Measurements from ENCODE around the gene NEDD9.
A peak's percentile ranks its signal among the peaks of the same experiment; 100 is the strongest.

Gene NEDD9

DNA sequence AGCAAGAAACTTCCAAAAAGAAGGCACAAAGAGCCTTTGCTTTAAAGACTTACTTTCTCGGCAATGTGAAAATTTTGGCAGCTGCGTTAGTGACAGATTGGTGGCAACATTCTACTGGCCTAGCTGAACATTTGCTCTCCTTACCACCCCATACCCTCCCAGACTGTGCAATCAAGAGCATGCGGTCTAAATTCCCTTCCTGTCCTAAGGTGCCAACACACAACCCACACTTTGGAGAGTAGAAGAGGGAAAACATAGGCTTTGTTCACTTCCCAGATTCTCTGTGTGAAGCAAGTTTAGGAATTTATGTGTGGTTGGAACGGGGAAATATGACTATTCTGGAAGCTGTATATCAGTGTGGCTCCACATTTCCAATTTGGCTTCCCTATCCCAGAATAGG lies 29.8 kb upstream of the NEDD9 start:
- no peak for DNase-seq (ENCODE audit: low read depth)
- TF ChIP-seq, protein P1, sequence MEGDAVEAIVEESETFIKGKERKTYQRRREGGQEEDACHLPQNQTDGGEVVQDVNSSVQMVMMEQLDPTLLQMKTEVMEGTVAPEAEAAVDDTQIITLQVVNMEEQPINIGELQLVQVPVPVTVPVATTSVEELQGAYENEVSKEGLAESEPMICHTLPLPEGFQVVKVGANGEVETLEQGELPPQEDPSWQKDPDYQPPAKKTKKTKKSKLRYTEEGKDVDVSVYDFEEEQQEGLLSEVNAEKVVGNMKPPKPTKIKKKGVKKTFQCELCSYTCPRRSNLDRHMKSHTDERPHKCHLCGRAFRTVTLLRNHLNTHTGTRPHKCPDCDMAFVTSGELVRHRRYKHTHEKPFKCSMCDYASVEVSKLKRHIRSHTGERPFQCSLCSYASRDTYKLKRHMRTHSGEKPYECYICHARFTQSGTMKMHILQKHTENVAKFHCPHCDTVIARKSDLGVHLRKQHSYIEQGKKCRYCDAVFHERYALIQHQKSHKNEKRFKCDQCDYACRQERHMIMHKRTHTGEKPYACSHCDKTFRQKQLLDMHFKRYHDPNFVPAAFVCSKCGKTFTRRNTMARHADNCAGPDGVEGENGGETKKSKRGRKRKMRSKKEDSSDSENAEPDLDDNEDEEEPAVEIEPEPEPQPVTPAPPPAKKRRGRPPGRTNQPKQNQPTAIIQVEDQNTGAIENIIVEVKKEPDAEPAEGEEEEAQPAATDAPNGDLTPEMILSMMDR (conservative IDR thresholded peaks at IDR 0.05; ENCODE audit: low read depth, low read length) = no peak
- H3K4me3 ChIP-seq (ENCODE audit: low read depth, low read length) = no peak overlapping the region

DNA sequence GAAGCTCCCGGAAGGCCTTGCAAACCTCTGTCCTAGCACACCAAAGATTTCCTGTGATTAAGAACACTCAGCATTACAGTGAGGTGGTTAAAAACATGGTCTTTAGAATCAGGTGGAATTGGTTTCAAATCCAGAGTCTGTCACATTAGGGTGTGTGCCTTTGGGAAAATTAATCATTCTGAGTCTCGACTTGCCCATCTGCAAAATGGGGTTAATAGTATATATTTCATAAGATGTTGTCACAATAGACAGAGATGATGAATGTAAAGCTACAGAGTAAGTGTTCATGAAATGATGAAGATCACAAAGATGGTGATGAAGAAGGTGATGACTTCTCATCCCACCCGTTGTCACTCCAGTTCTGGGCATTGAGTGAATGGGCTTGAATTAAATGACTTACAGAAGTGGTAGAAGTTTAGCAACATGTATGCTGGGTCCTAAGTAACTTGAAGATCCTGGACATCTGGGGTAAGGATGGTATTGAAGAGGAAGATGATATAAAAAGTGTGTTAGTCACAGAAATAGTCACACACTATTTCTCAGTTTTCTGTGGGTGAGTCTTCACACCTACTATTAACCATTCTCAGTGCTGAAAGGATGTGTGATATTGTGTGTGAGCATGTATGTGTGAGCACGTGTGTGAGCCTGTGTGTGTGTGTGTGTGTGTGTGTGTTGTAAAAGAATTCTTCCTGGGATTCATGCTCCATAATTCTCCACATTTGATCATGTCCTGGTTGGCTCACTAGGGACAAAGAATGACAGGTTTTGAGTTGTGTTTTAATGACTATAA lies 28.0 kb upstream of the NEDD9 start:
- DNase-seq (ENCODE audit: low read depth) = no peak

GRCh38 chr6:11258260-11259237 lies 26.1 kb upstream of the NEDD9 start:
- H3K4me3 ChIP-seq (ENCODE audit: low read depth, low read length) = no peak overlapping the region
- TF ChIP-seq, protein P1 (conservative IDR thresholded peaks at IDR 0.05; ENCODE audit: low read depth, low read length) = no peak

More for the DNA sequence above, 28.0 kb upstream of the NEDD9 start:
- H3K4me3 ChIP-seq (ENCODE audit: low read depth, low read length) = no peak overlapping the region
- TF ChIP-seq, protein P1 (conservative IDR thresholded peaks at IDR 0.05; ENCODE audit: low read depth, low read length) = no peak

GRCh38 chr6:11255610-11256009 lies 23.1 kb upstream of the NEDD9 start:
- TF ChIP-seq, protein P1 (conservative IDR thresholded peaks at IDR 0.05; ENCODE audit: low read depth, low read length) = no peak
- no peak for DNase-seq (ENCODE audit: low read depth)
- no peak overlapping the region for H3K4me3 ChIP-seq (ENCODE audit: low read depth, low read length)

More at GRCh38 chr6:11258260-11259237, 26.1 kb upstream of the NEDD9 start:
- DNase-seq (ENCODE audit: low read depth) = peak; percentile 33

- TF ChIP-seq, protein P1 (conservative IDR thresholded peaks at IDR 0.05; ENCODE audit: low read depth, low read length) = no peak
- H3K4me3 ChIP-seq (ENCODE audit: low read depth, low read length) = no peak overlapping the region
- no peak for DNase-seq (ENCODE audit: low read depth)
These were observed 21.1 kb upstream of the NEDD9 start for GRCh38 chr6:11253594-11253993.

DNA sequence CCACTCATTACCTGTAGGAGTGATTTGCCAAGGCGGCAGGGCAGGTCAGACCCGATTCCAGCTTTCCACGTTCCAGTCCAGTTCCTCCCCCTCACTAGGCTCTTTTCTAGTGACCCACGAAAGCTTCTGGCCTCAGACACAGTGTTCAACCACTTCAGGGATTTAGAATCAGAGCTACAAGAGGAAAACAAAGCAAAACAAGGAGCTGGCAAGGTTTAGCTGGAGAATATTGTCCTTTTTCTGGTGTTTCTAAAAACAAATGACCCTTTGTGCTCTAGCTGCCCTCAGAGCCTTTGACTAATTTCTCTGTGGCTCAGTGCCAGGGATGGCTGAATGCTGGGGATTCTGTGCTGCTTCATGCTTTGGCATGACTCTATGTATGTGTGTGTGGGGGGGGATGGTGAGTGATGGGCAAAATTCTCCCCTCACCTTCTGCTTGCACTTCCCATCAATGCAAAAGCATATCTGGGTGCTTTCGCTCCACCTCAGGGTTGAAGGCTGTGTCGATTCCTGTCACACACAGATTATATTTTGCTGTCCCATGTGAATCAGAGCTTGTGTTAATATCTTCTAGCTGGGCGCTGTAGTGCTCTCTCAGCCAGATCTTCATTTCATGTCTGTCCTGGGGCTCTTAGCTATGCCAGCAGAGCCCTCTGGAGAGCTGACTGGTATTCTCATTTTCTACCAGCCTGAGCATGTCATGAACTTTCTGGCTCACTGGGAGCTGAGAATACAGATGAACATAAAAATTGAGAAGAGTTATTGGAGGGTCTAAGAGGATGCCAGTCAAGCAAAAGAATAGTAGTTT lies 19.3 kb upstream of the NEDD9 start:
- TF ChIP-seq, protein P1 (conservative IDR thresholded peaks at IDR 0.05; ENCODE audit: low read depth, low read length) = no peak
- DNase-seq (ENCODE audit: low read depth) = peak; percentile 85
- H3K4me3 ChIP-seq (ENCODE audit: low read depth, low read length) = no peak overlapping the region

All from choroid plexus epithelial cell (primary cell).